GM19351 (cell line): ENCODE results near the gene DDIT3.

Source experiments
- ATAC-seq: cut with Tn5 transposase; IDR thresholded peaks from one replicate; pipeline ENCODE4 v1.9.1; 2021; ENCODE audit warnings: mild to moderate bottlenecking, moderate library complexity; ENCODE audit not compliant: unreplicated experiment

Gene DDIT3

GRCh38 chr12:57487597-57488401 is 32.5 kb downstream of the DDIT3 start, which contains the start of gene MARS1:
Gene MARS1 (plus strand): TSS chr12:57488068. CDS start chr12:57488091, 23 bp downstream.
- peak; percentile 99 for ATAC-seq

- ATAC-seq = no peak
These were observed 33.2 kb downstream of the DDIT3 start for GRCh38 chr12:57487055-57487596.

- no peak for ATAC-seq
These were observed 34.6 kb downstream of the DDIT3 start for GRCh38 chr12:57485695-57486094.

- ATAC-seq = no peak
These were observed 36.8 kb downstream of the DDIT3 start for GRCh38 chr12:57483466-57483865.

- no peak for ATAC-seq
These were observed 38.6 kb downstream of the DDIT3 start for GRCh38 chr12:57481671-57482070.

- ATAC-seq = peak; percentile 44
These were observed 40.8 kb downstream of the DDIT3 start, which contains the start of gene ARHGAP9 for GRCh38 chr12:57479376-57480115. Gene ARHGAP9 (minus strand): TSS chr12:57479866. CDS start chr12:57479406, 460 bp downstream.

- no peak for ATAC-seq
These were observed 41.3 kb downstream of the DDIT3 start for GRCh38 chr12:57479043-57479375.

GRCh38 chr12:57477710-57478681 is 42.3 kb downstream of the DDIT3 start:
- peak; percentile 34 for ATAC-seq

GRCh38 chr12:57476993-57477709 is 43.2 kb downstream of the DDIT3 start:
- no peak for ATAC-seq

- ATAC-seq = peak; percentile 47
These were observed 43.9 kb downstream of the DDIT3 start for GRCh38 chr12:57476162-57476992.

GRCh38 chr12:57475271-57476161 is 44.8 kb downstream of the DDIT3 start:
- no peak for ATAC-seq

- no peak for ATAC-seq
These were observed 45.5 kb downstream of the DDIT3 start for GRCh38 chr12:57474862-57475261.

- no peak for ATAC-seq
These were observed 45.9 kb downstream of the DDIT3 start for GRCh38 chr12:57474430-57474829.

- no peak for ATAC-seq
These were observed 46.4 kb downstream of the DDIT3 start for GRCh38 chr12:57473886-57474285.

GRCh38 chr12:57473392-57473791 is 46.9 kb downstream of the DDIT3 start:
- no peak for ATAC-seq

GRCh38 chr12:57472391-57472790 is 47.9 kb downstream of the DDIT3 start:
- no peak for ATAC-seq

GRCh38 chr12:57471661-57472060 is 48.7 kb downstream of the DDIT3 start:
- no peak for ATAC-seq
